GM23338 (cell line): ENCODE results near the gene RAB40A.

Source experiments
- CREB1 ChIP-seq: fragments of 250-450 bp; sonication (Bioruptor Pico); IDR thresholded peaks from 2 replicates; pipeline ENCODE4 v1.5.0; 2020; ENCODE audit warnings: low read depth, mild to moderate bottlenecking, moderate library complexity
- CTCF ChIP-seq, 2 experiments: fragments of 200-600 bp in 1 of 2; sonication (generic) in 1 of 2; conservative IDR thresholded peaks; 2 replicates each; pipeline versions ENCODE4 v1.5.1 to v1.6.1; 2016 to 2017; ENCODE audit warnings: antibody characterized with exemption in 2 of 2, low read depth in 2 of 2, mild to moderate bottlenecking in 2 of 2, moderate library complexity in 1 of 2
- ETS1 ChIP-seq: IDR thresholded peaks from 2 replicates; pipeline ENCODE4 v1.6.1; 2016; ENCODE audit warnings: antibody characterized with exemption
- EZH2 ChIP-seq: fragments of 200-600 bp; sonication (generic); IDR thresholded peaks from one replicate; pipeline ENCODE4 v1.8.0; 2017; ENCODE audit warnings: antibody characterized with exemption, mild to moderate bottlenecking, low read depth; ENCODE audit not compliant: unreplicated experiment
- EZH2phosphoT487 ChIP-seq: fragments of 200-600 bp; sonication (generic); IDR thresholded peaks from one replicate; pipeline ENCODE4 v1.8.1; 2018; ENCODE audit warnings: antibody characterized with exemption; ENCODE audit not compliant: unreplicated experiment
- JUNB ChIP-seq: IDR thresholded peaks from one replicate; pipeline ENCODE4 v1.6.1; 2016; ENCODE audit warnings: antibody characterized with exemption; ENCODE audit not compliant: unreplicated experiment
- NANOG ChIP-seq: IDR thresholded peaks from 2 replicates; pipeline ENCODE4 v1.6.1; 2016; ENCODE audit warnings: antibody characterized with exemption, borderline replicate concordance
- POLR2AphosphoS5 ChIP-seq: IDR thresholded peaks from 2 replicates; pipeline ENCODE4 v1.6.1; 2016; ENCODE audit warnings: antibody characterized with exemption, low read depth
- REST ChIP-seq: IDR thresholded peaks from one replicate; pipeline ENCODE4 v1.6.1; 2018; ENCODE audit warnings: antibody characterized with exemption; ENCODE audit not compliant: unreplicated experiment

- no peak for TF ChIP-seq REST
- TF ChIP-seq CTCF (conservative IDR thresholded peaks at IDR 0.05; ENCODE audit: low read depth in 2 of 2) = no peak
- TF ChIP-seq CREB1 (CRISPR knock-in tag) = no peak
- TF ChIP-seq EZH2phosphoT487 = no peak
- TF ChIP-seq JUNB = no peak
- TF ChIP-seq NANOG = no peak
- no peak for TF ChIP-seq POLR2AphosphoS5
- TF ChIP-seq EZH2 = no peak
- TF ChIP-seq ETS1 = no peak
These were observed 20.9 kb upstream of the RAB40A start for GRCh38 chrX:103540145-103540544.
